Activated naive CD8-positive, alpha-beta T cell treated with anti-CD3 and anti-CD28 coated beads, Interleukin-2, amount 10 ng/mL, durations not matched to agents 7 days and 5 days (primary cell): Measurements from ENCODE around the gene MZF1. TPM values are rescaled to one million over a fixed set of nuclear protein-coding genes. Genes with fewer than 3 reads are reported as not detected.

Experiments used
- ATAC-seq: fragments of 150-1000 bp; cut with Tn5 transposase; one replicate; pipeline ENCODE4 v1.10.0; 2021; ENCODE audit warnings: low read depth, moderate library complexity
- POLR2A ChIA-PET: fragments of 350-600 bp; sonication (Branson Sonifier 250); formaldehyde crosslinking; loops from one replicate; lab custom pipeline; 2021; ENCODE audit warnings: antibody characterized with exemption; lab: Charles Lee
- DNase-seq: peaks from one replicate; pipeline ENCODE4 v3.0.0; 2021
- H3K27ac Mint-ChIP-seq: one replicate; pipeline ENCODE4 v1.8.0; 2022; ENCODE audit warnings: mild to moderate bottlenecking, mixed read lengths
- H3K27me3 Mint-ChIP-seq: one replicate; pipeline ENCODE4 v1.8.0; 2022; ENCODE audit warnings: mild to moderate bottlenecking, moderate library complexity, mixed read lengths
- H3K36me3 Mint-ChIP-seq: one replicate; pipeline ENCODE4 v1.8.0; 2021; ENCODE audit warnings: mild to moderate bottlenecking, mixed read lengths
- H3K4me1 Mint-ChIP-seq: one replicate; pipeline ENCODE4 v1.8.0; 2021; ENCODE audit warnings: mixed read lengths
- H3K4me3 Mint-ChIP-seq: one replicate; pipeline ENCODE4 v1.8.0; 2022; ENCODE audit warnings: mild to moderate bottlenecking, moderate library complexity, mixed read lengths
- H3K9me3 Mint-ChIP-seq: one replicate; pipeline ENCODE4 v1.8.0; 2021; ENCODE audit warnings: mixed read lengths
- total RNA-seq, 2 experiments: library from RNA; stranded (reverse); gene quantifications; one replicate each; pipeline ENCODE4 v1.2.3, GENCODE V29; 2021

MZF1 gene
- total RNA-seq, 2 experiments from 2014 or later, result 31.3 to 31.7 TPM

- no peak for ATAC-seq
- POLR2A ChIA-PET, result interaction anchor here (0.9 to 4.0 kb wide), 4 partner anchors 9 to 43 kb away, joined by 3 to 26 read pairs (median 10); partner anchors contain the start of genes CHMP2A, MZF1 and ZBTB45
Observed at GRCh38 chr19:58563823-58564222, 9.3 kb downstream of the MZF1 start.

GRCh38 chr19:58563034-58563573 lies 10.0 kb downstream of the MZF1 start:
- Mint-ChIP-seq H3K27me3 (no peaks in the 10 kb centered on the region), H3K4me3 (peak overlapping the region; percentile 86), H3K4me1 (peaks cover 31% of the 10 kb centered on the region), H3K27ac (peak overlapping the region; percentile 96), H3K9me3 (no peaks in the 10 kb centered on the region), H3K36me3 (peaks cover 3% of the 10 kb centered on the region)
- DNase-seq (peak; percentile 63), ATAC-seq (no peak)
- POLR2A ChIA-PET, result interaction anchor here (0.6 to 5.9 kb wide), 9 partner anchors 8 to 49 kb away, joined by 3 to 50 read pairs (median 9); partner anchors contain the start of genes CHMP2A, MZF1, TRIM28 and ZBTB45

More at GRCh38 chr19:58563823-58564222, 9.3 kb downstream of the MZF1 start:
- Mint-ChIP-seq H3K36me3 (peaks cover 4% of the 10 kb centered on the region), H3K27ac (peak overlapping the region; percentile 96), H3K4me3 (peak overlapping the region; percentile 86), H3K4me1 (peaks cover 35% of the 10 kb centered on the region), H3K9me3 (no peaks in the 10 kb centered on the region), H3K27me3 (no peaks in the 10 kb centered on the region)
- no peak for DNase-seq

- Mint-ChIP-seq H3K4me3 (peak overlapping the region; percentile 86), H3K4me1 (peaks cover 30% of the 10 kb centered on the region), H3K27me3 (no peaks in the 10 kb centered on the region), H3K9me3 (no peaks in the 10 kb centered on the region), H3K36me3 (peaks cover 8% of the 10 kb centered on the region), H3K27ac (peak overlapping the region; percentile 96)
- ATAC-seq, result peak; percentile 9
- POLR2A ChIA-PET, result interaction anchor here (1.2 to 5.9 kb wide), 10 partner anchors 8 to 200 kb away, joined by 4 to 50 read pairs (median 8); partner anchors contain the start of genes CHMP2A, MZF1, TRIM28 and ZBTB45
- peak; percentile 72 for DNase-seq
Observed at GRCh38 chr19:58562122-58563033, 10.8 kb downstream of the MZF1 start.

- Mint-ChIP-seq H3K36me3 (peaks cover 13% of the 10 kb centered on the region), H3K27me3 (no peaks in the 10 kb centered on the region), H3K4me1 (peaks cover 38% of the 10 kb centered on the region), H3K4me3 (peak overlapping the region; percentile 86), H3K27ac (peak overlapping the region; percentile 96), H3K9me3 (no peaks in the 10 kb centered on the region)
- DNase-seq (no peak), ATAC-seq (no peak)
- POLR2A ChIA-PET, result interaction anchor here (1.2 to 5.9 kb wide), 10 partner anchors 8 to 199 kb away, joined by 4 to 50 read pairs (median 12); partner anchors contain the start of genes CHMP2A, MZF1, TRIM28 and ZBTB45
Observed at GRCh38 chr19:58561373-58562121, 11.6 kb downstream of the MZF1 start.

- no peaks in the 10 kb centered on the region for H3K9me3 Mint-ChIP-seq
- H3K36me3 Mint-ChIP-seq, result peaks cover 19% of the 10 kb centered on the region
- H3K4me1 Mint-ChIP-seq, result peaks cover 42% of the 10 kb centered on the region
- no peak for ATAC-seq
- POLR2A ChIA-PET, result interaction anchor here (1.7 to 5.9 kb wide), 6 partner anchors 10 to 41 kb away, joined by 4 to 50 read pairs (median 20); partner anchors contain the start of genes MZF1, TRIM28 and ZBTB45
- no peaks in the 10 kb centered on the region for H3K27me3 Mint-ChIP-seq
- DNase-seq, result no peak
- H3K27ac Mint-ChIP-seq, result peak overlapping the region; percentile 96
- H3K4me3 Mint-ChIP-seq, result peak overlapping the region; percentile 86
Observed at GRCh38 chr19:58560921-58561320, 12.2 kb downstream of the MZF1 start.

GRCh38 chr19:58560007-58560887 lies 12.9 kb downstream of the MZF1 start:
- POLR2A ChIA-PET, result interaction anchor here (1.0 to 5.9 kb wide), 8 partner anchors 9 to 61 kb away, joined by 3 to 50 read pairs (median 10); partner anchors contain the start of genes MZF1, TRIM28 and ZBTB45
- Mint-ChIP-seq H3K4me3 (peak overlapping the region; percentile 96), H3K27ac (peak overlapping the region; percentile 96), H3K36me3 (peaks cover 19% of the 10 kb centered on the region), H3K9me3 (no peaks in the 10 kb centered on the region), H3K4me1 (peaks cover 42% of the 10 kb centered on the region), H3K27me3 (no peaks in the 10 kb centered on the region)
- ATAC-seq, result no peak
- DNase-seq, result no peak

- peak; percentile 1 for ATAC-seq
- Mint-ChIP-seq H3K4me1 (peaks cover 44% of the 10 kb centered on the region), H3K27me3 (no peaks in the 10 kb centered on the region), H3K36me3 (peaks cover 18% of the 10 kb centered on the region), H3K4me3 (peak overlapping the region; percentile 96), H3K9me3 (no peaks in the 10 kb centered on the region), H3K27ac (peak overlapping the region; percentile 96)
- DNase-seq, result peak; percentile 73
- POLR2A ChIA-PET, result interaction anchor here (0.9 to 5.9 kb wide), 8 partner anchors 8 to 60 kb away, joined by 3 to 50 read pairs (median 8); partner anchors contain the start of genes MZF1, TRIM28 and ZBTB45
Observed at GRCh38 chr19:58559275-58560006, 13.7 kb downstream of the MZF1 start.

- ATAC-seq, result peak; percentile 65
Observed at GRCh38 chr19:58558623-58559274, 14.4 kb downstream of the MZF1 start.

GRCh38 chr19:58558066-58558622 lies 15.0 kb downstream of the MZF1 start, which contains the start of gene UBE2M:
TSS of gene UBE2M (minus strand) at chr19:58558611. CDS start at chr19:58558381, 230 bp downstream.
- DNase-seq (no peak), ATAC-seq (peak; percentile 2)
- no peaks in the 10 kb centered on the region for H3K9me3 Mint-ChIP-seq
- peaks cover 38% of the 10 kb centered on the region for H3K4me1 Mint-ChIP-seq
- POLR2A ChIA-PET, result interaction anchor here (0.5 to 5.9 kb wide), 5 partner anchors 13 to 45 kb away, joined by 3 to 50 read pairs (median 11); partner anchors contain the start of genes MZF1, TRIM28 and ZBTB45
- no peaks in the 10 kb centered on the region for H3K27me3 Mint-ChIP-seq
- H3K27ac Mint-ChIP-seq, result peak within 1 kb of the TSS; percentile 98
- H3K36me3 Mint-ChIP-seq, result peaks cover 21% of the 10 kb centered on the region
- H3K4me3 Mint-ChIP-seq, result peak within 1 kb of the TSS; percentile 96

More at GRCh38 chr19:58558623-58559274, 14.4 kb downstream of the MZF1 start:
- Mint-ChIP-seq H3K36me3 (peaks cover 18% of the 10 kb centered on the region), H3K27me3 (no peaks in the 10 kb centered on the region), H3K4me1 (peaks cover 41% of the 10 kb centered on the region), H3K4me3 (peak overlapping the region; percentile 96), H3K9me3 (no peaks in the 10 kb centered on the region), H3K27ac (peak overlapping the region; percentile 96)
- peak; percentile 100 for DNase-seq
- POLR2A ChIA-PET, result interaction anchor here (0.9 to 5.9 kb wide), 8 partner anchors 8 to 59 kb away, joined by 3 to 50 read pairs (median 8); partner anchors contain the start of genes MZF1, TRIM28 and ZBTB45
